Measurements from ENCODE around the gene SNAPC4.

GRCh38 chr9:136404801-136405136 is 4.8 kb upstream of the SNAPC4 start:
- TF ChIP-seq GATA2 (IDR thresholded peaks at IDR 0.05; ENCODE audit: low read depth, low read length): no peak
- TF ChIP-seq GATA3 (IDR thresholded peaks at IDR 0.05; ENCODE audit: low read depth, low read length): no peak
